Stomach (tissue), 9 donors: ENCODE measurements around the gene KIF13A. TPM values are rescaled to one million over a fixed set of nuclear protein-coding genes. Genes with fewer than 3 reads are reported as not detected.
A peak's percentile ranks its signal among the peaks of the same experiment; 100 is the strongest.

Source experiments
- DNase-seq, 2 donors: peaks; one replicate each; pipeline versions ENCODE4 v3.0.0 to v3.0.0-alpha.2; 2013 to 2019
- H3K27ac ChIP-seq, 5 donors: fragments of 200-600 bp in 4 of 5; sonication (generic) in 4 of 5; one replicate each; pipeline ENCODE4 v1.5.1; 2013 to 2019; ENCODE audit warnings: mild to moderate bottlenecking in 1 of 5, moderate library complexity in 1 of 5
- H3K27me3 ChIP-seq, 3 donors: fragments of 200-600 bp; sonication (generic); one replicate each; pipeline ENCODE4 v1.5.1; 2017 to 2019; ENCODE audit warnings: mixed run types in 1 of 3
- H3K36me3 ChIP-seq, 4 donors: fragments of 200-600 bp; sonication (generic); 1 replicate in 3 of 4; 2 replicates in 1 of 4; pipeline ENCODE4 v1.5.1; 2016 to 2019
- H3K4me1 ChIP-seq, 4 donors: fragments of 200-600 bp; sonication (generic); one replicate each; pipeline ENCODE4 v1.5.1; 2016 to 2019
- H3K4me3 ChIP-seq, 4 donors: fragments of 200-600 bp; sonication (generic) in 3 of 4; one replicate each; pipeline ENCODE4 v1.5.1; 2016 to 2019; ENCODE audit warnings: mild to moderate bottlenecking in 1 of 4
- H3K9me3 ChIP-seq, 4 donors: fragments of 200-600 bp; sonication (generic); one replicate each; pipeline ENCODE4 v1.5.1; 2016 to 2019
- EP300 ChIP-seq: sonication (generic); formaldehyde crosslinking; IDR thresholded peaks from one replicate; pipeline ENCODE4 v1.6.1; 2017; ENCODE audit warnings: antibody characterized with exemption
- POLR2A ChIP-seq, 4 donors: fragments of 450-650 bp; IDR thresholded peaks; one replicate each; pipeline ENCODE4 v1.6.1; 2016; ENCODE audit warnings: antibody characterized with exemption in 4 of 4, control low read depth in 2 of 4, mild to moderate bottlenecking in 1 of 4, moderate library complexity in 1 of 4
- POLR2AphosphoS5 ChIP-seq, 3 donors: sonication (generic); formaldehyde crosslinking; IDR thresholded peaks; one replicate each; pipeline ENCODE4 v1.6.1; 2016; ENCODE audit warnings: antibody characterized with exemption in 3 of 3
- WGBS, 5 donors: extraction: QIAGEN DNeasy Blood & Tissue Kit in 3 of 5; methylation state at CpG; one replicate each; pipeline versions ENCODE4 v1.1.5 to v1.1.7; 2013 to 2018; 5-methylcytosine and 5-hydroxymethylcytosine counted together
- intact Hi-C: fragments of 100-400 bp; cut with DNase I; formaldehyde crosslinking; loops from one replicate; pipeline ENCODE4 v1.15.1; 2023; ENCODE audit warnings: low total_unique reads
- polyA plus RNA-seq, 3 donors: library from polyadenylated mRNA; stranded (reverse); fragments of 200-250 nt; gene quantifications; one replicate each; pipeline ENCODE4 v1.2.3, GENCODE V29; 2013
- total RNA-seq, 5 donors: library from RNA; depleted of rRNA; stranded (reverse); fragments of >200 nt; gene quantifications; one replicate each; pipeline versions ENCODE4 v1.1.0 to v1.2.3, GENCODE V29; 2014 to 2016
- TF ChIP-seq, protein P1 (sequence below), 7 experiments: fragments of 450-650 bp in 4 of 7; fragments of 200-600 bp in 3 of 7; sonication (generic) in 3 of 7; IDR thresholded peaks; one replicate each; pipeline ENCODE4 v1.5.1; 2016 to 2019; ENCODE audit warnings: antibody characterized with exemption in 7 of 7, control low read depth in 2 of 7, mild to moderate bottlenecking in 1 of 7
- donor health status: healthy with polysubstance abuse.
- donor health status: Bipolar disorder and iron deficiency.
- donor health status: healthy.

KIF13A gene
- total and polyA plus RNA-seq, 8 donors, result 9.2 to 60.6 (median 23.6) TPM

DNA sequence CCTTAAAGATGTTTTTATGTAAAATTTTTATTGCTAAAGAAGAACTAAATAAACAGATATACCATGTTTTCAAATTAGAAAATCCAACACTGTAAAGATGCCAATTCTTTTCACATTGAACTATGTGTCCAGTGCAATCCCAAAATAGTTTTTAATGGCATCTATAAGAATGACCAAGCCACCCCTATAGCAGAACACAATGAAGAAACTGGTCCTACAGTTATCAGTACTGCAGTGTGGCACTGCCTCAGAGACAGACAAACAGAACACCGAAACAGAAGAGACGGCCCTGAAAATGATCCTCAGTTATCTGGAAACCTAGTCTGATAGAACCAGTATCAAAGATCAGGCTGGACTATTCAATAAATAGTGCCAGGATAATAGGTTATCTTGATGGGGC lies 41.9 kb downstream of the KIF13A start:
- no peaks in the 10 kb centered on the region for H3K36me3 ChIP-seq
- TF ChIP-seq EP300, result no peak
- TF ChIP-seq, protein P1, sequence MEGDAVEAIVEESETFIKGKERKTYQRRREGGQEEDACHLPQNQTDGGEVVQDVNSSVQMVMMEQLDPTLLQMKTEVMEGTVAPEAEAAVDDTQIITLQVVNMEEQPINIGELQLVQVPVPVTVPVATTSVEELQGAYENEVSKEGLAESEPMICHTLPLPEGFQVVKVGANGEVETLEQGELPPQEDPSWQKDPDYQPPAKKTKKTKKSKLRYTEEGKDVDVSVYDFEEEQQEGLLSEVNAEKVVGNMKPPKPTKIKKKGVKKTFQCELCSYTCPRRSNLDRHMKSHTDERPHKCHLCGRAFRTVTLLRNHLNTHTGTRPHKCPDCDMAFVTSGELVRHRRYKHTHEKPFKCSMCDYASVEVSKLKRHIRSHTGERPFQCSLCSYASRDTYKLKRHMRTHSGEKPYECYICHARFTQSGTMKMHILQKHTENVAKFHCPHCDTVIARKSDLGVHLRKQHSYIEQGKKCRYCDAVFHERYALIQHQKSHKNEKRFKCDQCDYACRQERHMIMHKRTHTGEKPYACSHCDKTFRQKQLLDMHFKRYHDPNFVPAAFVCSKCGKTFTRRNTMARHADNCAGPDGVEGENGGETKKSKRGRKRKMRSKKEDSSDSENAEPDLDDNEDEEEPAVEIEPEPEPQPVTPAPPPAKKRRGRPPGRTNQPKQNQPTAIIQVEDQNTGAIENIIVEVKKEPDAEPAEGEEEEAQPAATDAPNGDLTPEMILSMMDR (IDR thresholded peaks at IDR 0.05), result no peak
- TF ChIP-seq POLR2A (IDR thresholded peaks at IDR 0.05), result no peak
- TF ChIP-seq POLR2AphosphoS5 (IDR thresholded peaks at IDR 0.05), result no peak
- WGBS, 5 donors, result 58 to 82% (median 68%) methylated on average over 2 of the region's 2 CpGs
- H3K9me3 ChIP-seq, result no peaks in the 10 kb centered on the region
- no peaks in the 10 kb centered on the region for H3K27me3 ChIP-seq
- no peak overlapping the region for H3K27ac ChIP-seq
- intact Hi-C loops, result no loop called here
- peaks cover 0 to 57% (median 19%) of the 10 kb centered on the region in 4 donors for H3K4me1 ChIP-seq
- H3K4me3 ChIP-seq, result no peak overlapping the region
- DNase-seq, result no peak

DNA sequence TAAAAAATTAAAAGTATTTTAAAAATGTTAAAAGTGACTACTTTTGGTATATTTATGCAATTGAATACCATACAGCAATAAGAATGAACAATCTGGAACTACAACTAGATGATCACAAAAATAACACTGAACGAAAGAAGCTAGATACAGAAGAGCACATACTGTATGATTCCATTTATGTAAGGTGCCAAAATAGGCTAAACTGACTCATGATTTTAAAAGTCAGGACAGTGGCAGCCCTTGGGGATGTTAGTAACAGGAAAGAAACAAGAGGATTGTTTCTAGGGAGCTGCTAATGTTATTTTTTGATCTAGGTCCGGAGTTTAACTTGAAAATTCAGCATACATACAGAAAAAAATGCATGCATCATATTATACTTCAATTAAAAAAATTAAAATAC lies 42.3 kb downstream of the KIF13A start:
- Histone ChIP-seq H3K4me1 (peaks cover 0 to 54% (median 17%) of the 10 kb centered on the region in 4 donors), H3K4me3 (no peak overlapping the region), H3K9me3 (no peaks in the 10 kb centered on the region), H3K27ac (no peak overlapping the region), H3K36me3 (no peaks in the 10 kb centered on the region), H3K27me3 (no peaks in the 10 kb centered on the region)
- TF ChIP-seq, protein P1 (IDR thresholded peaks at IDR 0.05), result no peak
- TF ChIP-seq EP300 (no peak), POLR2A (IDR thresholded peaks at IDR 0.05) (no peak), POLR2AphosphoS5 (IDR thresholded peaks at IDR 0.05) (peak in 1 of 3 donors; percentile 19)
- no peak for DNase-seq
- intact Hi-C loops, result no loop called here
- 58 to 73% (median 72%) methylated on average over 2 of the region's 2 CpGs for WGBS, 5 donors

DNA sequence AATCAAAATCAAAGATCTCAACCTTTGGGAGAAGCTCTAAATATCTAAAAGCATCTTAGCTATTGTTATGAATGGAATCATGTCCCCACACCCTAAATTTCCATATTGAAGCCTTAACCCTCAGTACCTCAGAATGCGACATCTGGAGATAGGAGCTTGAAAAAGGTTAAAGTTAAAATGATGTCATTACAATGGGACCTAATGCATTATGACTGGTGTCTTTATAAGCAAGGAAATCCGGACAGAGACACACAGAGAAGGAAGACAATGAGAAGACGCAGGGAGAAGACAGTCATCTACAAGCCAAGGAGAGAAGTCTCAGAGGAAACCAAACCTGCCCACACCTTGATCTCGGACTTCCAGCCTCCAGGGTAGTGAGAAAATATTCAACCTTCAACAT lies 46.1 kb downstream of the KIF13A start:
- no peak for DNase-seq
- no peak overlapping the region for H3K4me3 ChIP-seq
- TF ChIP-seq POLR2AphosphoS5 (IDR thresholded peaks at IDR 0.05) (no peak), EP300 (no peak), POLR2A (IDR thresholded peaks at IDR 0.05) (no peak)
- TF ChIP-seq, protein P1 (IDR thresholded peaks at IDR 0.05), result no peak
- H3K27ac ChIP-seq, result no peak overlapping the region
- no peaks in the 10 kb centered on the region for H3K27me3 ChIP-seq
- H3K9me3 ChIP-seq, result no peaks in the 10 kb centered on the region
- 87 to 94% (median 91%) methylated on average over 4 of the region's 4 CpGs for WGBS, 5 donors
- intact Hi-C loops, result no loop called here
- no peaks in the 10 kb centered on the region for H3K36me3 ChIP-seq
- peaks cover 0 to 24% (median 10%) of the 10 kb centered on the region in 4 donors for H3K4me1 ChIP-seq

DNA sequence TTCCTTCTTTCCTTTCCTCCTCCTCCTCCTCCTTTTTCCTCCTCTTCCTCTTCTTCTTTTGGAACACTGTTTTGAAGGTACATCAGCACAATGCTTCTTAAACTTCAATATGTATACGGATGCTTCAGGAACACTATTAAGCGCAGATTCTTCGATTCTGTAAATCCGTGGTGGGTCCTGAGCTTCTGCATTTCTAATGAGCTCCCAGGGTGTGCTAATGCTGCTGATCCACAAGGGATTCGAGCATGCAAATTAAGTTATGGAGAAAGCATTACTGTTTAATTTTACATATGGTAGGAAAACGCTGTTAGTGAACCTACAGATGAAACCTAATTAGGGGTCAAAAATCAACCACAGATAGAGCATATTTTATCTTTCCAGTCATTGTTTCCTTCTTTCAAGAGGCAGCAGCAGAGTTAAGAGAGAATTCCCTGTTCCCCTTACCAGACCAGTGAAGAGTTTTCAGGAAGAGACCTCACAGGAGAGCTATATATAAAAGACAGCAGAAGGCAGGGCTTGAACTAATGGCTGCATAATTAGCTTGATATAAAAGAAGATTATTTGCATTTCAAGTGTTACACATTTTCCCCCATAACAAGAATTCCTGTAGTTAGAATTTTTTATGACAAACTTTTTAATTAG lies 47.2 kb downstream of the KIF13A start:
- Histone ChIP-seq H3K36me3 (no peaks in the 10 kb centered on the region), H3K27me3 (no peaks in the 10 kb centered on the region), H3K4me1 (peaks cover 0 to 24% (median 9%) of the 10 kb centered on the region in 4 donors), H3K4me3 (no peak overlapping the region), H3K27ac (no peak overlapping the region), H3K9me3 (no peaks in the 10 kb centered on the region)
- TF ChIP-seq EP300 (no peak), POLR2A (IDR thresholded peaks at IDR 0.05) (no peak), POLR2AphosphoS5 (IDR thresholded peaks at IDR 0.05) (no peak)
- TF ChIP-seq, protein P1 (IDR thresholded peaks at IDR 0.05), result no peak
- 88 to 89% (median 89%) methylated on average over 6 of the region's 6 CpGs for WGBS, 5 donors
- no peak for DNase-seq
- intact Hi-C loops, result no loop called here
